ENCODE results near the gene GAK. TPM values are rescaled to one million over a fixed set of nuclear protein-coding genes. Genes with fewer than 3 reads are reported as not detected.

Gene GAK
- total RNA-seq, 1 experiment from 2014 or later, result 117 TPM

GRCh38 chr4:879729-880077, 52.4 kb downstream of the GAK start:
- Histone ChIP-seq H3F3A (ENCODE audit: low read length, unreplicated experiment) (no peaks in the 10 kb centered on the region), H3K9me3 (ENCODE audit: low read length) (no peaks in the 10 kb centered on the region), H4K20me1 (ENCODE audit: low read length) (no peaks in the 10 kb centered on the region), H3K27ac (ENCODE audit: low read length) (no peak overlapping the region), H3K9me2 (replicated peaks; ENCODE audit: low read length) (no peaks in the 10 kb centered on the region), H3K36me3 (ENCODE audit: low read depth, low read length) (no peaks in the 10 kb centered on the region), H3K4me3 (ENCODE audit: low read length) (no peak overlapping the region), H3K4me1 (ENCODE audit: insufficient read depth, low read length) (no peaks in the 10 kb centered on the region), H3K9ac (ENCODE audit: low read length) (no peak overlapping the region), H3K79me2 (ENCODE audit: low read length) (no peaks in the 10 kb centered on the region), H3K27me3 (ENCODE audit: low read length) (no peaks in the 10 kb centered on the region), H3K4me2 (ENCODE audit: low read length) (no peak overlapping the region), H2AFZ (ENCODE audit: low read length) (no peak overlapping the region)
- DNase-seq (no peak), ATAC-seq (no peak)
- POLR2A ChIA-PET (ENCODE audit: unreplicated experiment), result no interaction called here
- intact Hi-C loops (cut with micrococcal nuclease), result no loop called here
- CTCF ChIA-PET, result no interaction called here
- TF ChIP-seq CTCF (conservative IDR thresholded peaks at IDR 0.05; ENCODE audit: low read depth, low read length) (no peak), EZH2phosphoT487 (IDR thresholded peaks at IDR 0.05; ENCODE audit: borderline replicate concordance, low read length) (no peak)
- BruUV-seq (replicated peaks), result no TSS peak

GRCh38 chr4:878796-879728, 53.1 kb downstream of the GAK start:
- DNase-seq, result no peak
- ChIA-PET POLR2A (ENCODE audit: unreplicated experiment) (no interaction called here), CTCF (no interaction called here)
- Histone ChIP-seq H3K9me3 (ENCODE audit: low read length) (no peaks in the 10 kb centered on the region), H3K9me2 (replicated peaks; ENCODE audit: low read length) (no peaks in the 10 kb centered on the region), H3K4me3 (ENCODE audit: low read length) (no peak overlapping the region), H3K9ac (ENCODE audit: low read length) (no peak overlapping the region), H3K36me3 (ENCODE audit: low read depth, low read length) (no peaks in the 10 kb centered on the region), H4K20me1 (ENCODE audit: low read length) (no peaks in the 10 kb centered on the region), H3K4me1 (ENCODE audit: insufficient read depth, low read length) (no peaks in the 10 kb centered on the region), H2AFZ (ENCODE audit: low read length) (no peak overlapping the region), H3F3A (ENCODE audit: low read length, unreplicated experiment) (no peaks in the 10 kb centered on the region), H3K27me3 (ENCODE audit: low read length) (no peaks in the 10 kb centered on the region), H3K4me2 (ENCODE audit: low read length) (no peak overlapping the region), H3K79me2 (ENCODE audit: low read length) (no peaks in the 10 kb centered on the region), H3K27ac (ENCODE audit: low read length) (no peak overlapping the region)
- ATAC-seq, result no peak
- intact Hi-C loops (cut with micrococcal nuclease), result no loop called here
- no peak for TF ChIP-seq EZH2 (IDR thresholded peaks at IDR 0.05; ENCODE audit: low read length, unreplicated experiment)
- no peak for TF ChIP-seq CTCF (conservative IDR thresholded peaks at IDR 0.05; ENCODE audit: low read depth, low read length)
- no peak for TF ChIP-seq EZH2phosphoT487 (IDR thresholded peaks at IDR 0.05; ENCODE audit: borderline replicate concordance, low read length)
- BruUV-seq (replicated peaks), result no TSS peak

- no peaks in the 10 kb centered on the region for H3K27me3 ChIP-seq (ENCODE audit: low read length)
- no peak overlapping the region for H3K27ac ChIP-seq (ENCODE audit: low read length)
- ChIA-PET POLR2A (ENCODE audit: unreplicated experiment) (no interaction called here), CTCF (no interaction called here)
- H3K4me3 ChIP-seq (ENCODE audit: low read length), result no peak overlapping the region
- H3F3A ChIP-seq (ENCODE audit: low read length, unreplicated experiment), result no peaks in the 10 kb centered on the region
- H3K4me1 ChIP-seq (ENCODE audit: insufficient read depth, low read length), result no peaks in the 10 kb centered on the region
- no peaks in the 10 kb centered on the region for H3K79me2 ChIP-seq (ENCODE audit: low read length)
- H2AFZ ChIP-seq (ENCODE audit: low read length), result no peak overlapping the region
- no peak overlapping the region for H3K9ac ChIP-seq (ENCODE audit: low read length)
- no peak for DNase-seq
- TF ChIP-seq EZH2phosphoT487 (IDR thresholded peaks at IDR 0.05; ENCODE audit: borderline replicate concordance, low read length), result no peak
- no peak for ATAC-seq
- no peaks in the 10 kb centered on the region for H4K20me1 ChIP-seq (ENCODE audit: low read length)
- intact Hi-C loops (cut with micrococcal nuclease), result no loop called here
- no peaks in the 10 kb centered on the region for H3K36me3 ChIP-seq (ENCODE audit: low read depth, low read length)
- no peaks in the 10 kb centered on the region for H3K9me2 ChIP-seq (replicated peaks; ENCODE audit: low read length)
- BruUV-seq (replicated peaks), result no TSS peak
- no peak overlapping the region for H3K4me2 ChIP-seq (ENCODE audit: low read length)
- no peaks in the 10 kb centered on the region for H3K9me3 ChIP-seq (ENCODE audit: low read length)
Measured at GRCh38 chr4:877502-877901, 54.6 kb downstream of the GAK start.
